ENCODE data around the gene CFAP20DC.
"Not testable (repeated sequence)": the region's sequence is repeated elsewhere in the genome, so short reads cannot be mapped to it uniquely, and the experiment has no call there.

The CFAP20DC gene

GRCh38 chr3:58742239-58742638 lies 307.6 kb downstream of the CFAP20DC start:
- DNase-seq (ENCODE audit: low read depth): no peak

GRCh38 chr3:58737644-58738043 lies 312.2 kb downstream of the CFAP20DC start:
- DNase-seq (ENCODE audit: low read depth): no peak

GRCh38 chr3:58731673-58732072 lies 318.2 kb downstream of the CFAP20DC start:
- no peak for DNase-seq (ENCODE audit: low read depth)

GRCh38 chr3:58728723-58729122 lies 321.1 kb downstream of the CFAP20DC start:
- DNase-seq (ENCODE audit: low read depth): no peak

GRCh38 chr3:58725326-58725853 lies 324.4 kb downstream of the CFAP20DC start:
- DNase-seq (ENCODE audit: low read depth): no peak

GRCh38 chr3:58724336-58724735 lies 325.5 kb downstream of the CFAP20DC start:
- no peak for DNase-seq (ENCODE audit: low read depth)

- DNase-seq (ENCODE audit: low read depth): no peak
These were observed 326.7 kb downstream of the CFAP20DC start for GRCh38 chr3:58723173-58723572.

GRCh38 chr3:58722561-58722960 lies 327.3 kb downstream of the CFAP20DC start:
- no peak for DNase-seq (ENCODE audit: low read depth)

GRCh38 chr3:58720526-58720925 lies 329.3 kb downstream of the CFAP20DC start:
- no peak for DNase-seq (ENCODE audit: low read depth)

- no peak for DNase-seq (ENCODE audit: low read depth)
These were observed 330.1 kb downstream of the CFAP20DC start for GRCh38 chr3:58719684-58720083.

- DNase-seq (ENCODE audit: low read depth): no peak
These were observed 336.0 kb downstream of the CFAP20DC start for GRCh38 chr3:58713715-58714401.

- DNase-seq (ENCODE audit: low read depth): no peak
These were observed 338.0 kb downstream of the CFAP20DC start for GRCh38 chr3:58711871-58712270.

- DNase-seq (ENCODE audit: low read depth): not testable (repeated sequence)
These were observed 340.8 kb downstream of the CFAP20DC start for GRCh38 chr3:58708983-58709382.

- no peak for DNase-seq (ENCODE audit: low read depth)
These were observed 341.6 kb downstream of the CFAP20DC start for GRCh38 chr3:58708116-58708791.

GRCh38 chr3:58707390-58707930 lies 342.4 kb downstream of the CFAP20DC start:
- DNase-seq (ENCODE audit: low read depth): no peak

- no peak for DNase-seq (ENCODE audit: low read depth)
These were observed 343.2 kb downstream of the CFAP20DC start for GRCh38 chr3:58706395-58707167.

GRCh38 chr3:58704745-58705144 lies 345.1 kb downstream of the CFAP20DC start:
- no peak for DNase-seq (ENCODE audit: low read depth)

GRCh38 chr3:58704304-58704703 lies 345.5 kb downstream of the CFAP20DC start:
- DNase-seq (ENCODE audit: low read depth): not testable (repeated sequence)

- DNase-seq (ENCODE audit: low read depth): no peak
These were observed 351.6 kb downstream of the CFAP20DC start for GRCh38 chr3:58698246-58698645.

GRCh38 chr3:58697561-58697960 lies 352.3 kb downstream of the CFAP20DC start:
- DNase-seq (ENCODE audit: low read depth): no peak

GRCh38 chr3:58696813-58697212 lies 353.0 kb downstream of the CFAP20DC start:
- not testable (repeated sequence) for DNase-seq (ENCODE audit: low read depth)

GRCh38 chr3:58696093-58696492 lies 353.7 kb downstream of the CFAP20DC start:
- no peak for DNase-seq (ENCODE audit: low read depth)

Data from stimulated activated CD8-positive, alpha-beta memory T cell treated with anti-CD3 and anti-CD28 coated beads, Interleukin-12 subunit alpha, Interleukin-12 subunit beta, amount 100 ng/mL, for 1 hour (primary cell).